Fibroblast of lung (primary cell): ENCODE data around the gene NOS1AP.

Source experiments
- EZH2 ChIP-seq: IDR thresholded peaks from 2 replicates; pipeline ENCODE4 v1.5.1; 2012; ENCODE audit warnings: low read length, control low read depth, mild to moderate bottlenecking; ENCODE audit errors: missing control alignments
- TF ChIP-seq, protein P1 (sequence below), 2 donors: IDR thresholded peaks in 1 of 2; conservative IDR thresholded peaks in 1 of 2; 1 replicate in 1 of 2; 2 replicates in 1 of 2; pipeline ENCODE4 v1.5.1; 2011 to 2012; ENCODE audit warnings: low read length in 2 of 2, control low read depth in 1 of 2, inconsistent platforms in 1 of 2, low read depth in 1 of 2, mild to moderate bottlenecking in 1 of 2

DNA sequence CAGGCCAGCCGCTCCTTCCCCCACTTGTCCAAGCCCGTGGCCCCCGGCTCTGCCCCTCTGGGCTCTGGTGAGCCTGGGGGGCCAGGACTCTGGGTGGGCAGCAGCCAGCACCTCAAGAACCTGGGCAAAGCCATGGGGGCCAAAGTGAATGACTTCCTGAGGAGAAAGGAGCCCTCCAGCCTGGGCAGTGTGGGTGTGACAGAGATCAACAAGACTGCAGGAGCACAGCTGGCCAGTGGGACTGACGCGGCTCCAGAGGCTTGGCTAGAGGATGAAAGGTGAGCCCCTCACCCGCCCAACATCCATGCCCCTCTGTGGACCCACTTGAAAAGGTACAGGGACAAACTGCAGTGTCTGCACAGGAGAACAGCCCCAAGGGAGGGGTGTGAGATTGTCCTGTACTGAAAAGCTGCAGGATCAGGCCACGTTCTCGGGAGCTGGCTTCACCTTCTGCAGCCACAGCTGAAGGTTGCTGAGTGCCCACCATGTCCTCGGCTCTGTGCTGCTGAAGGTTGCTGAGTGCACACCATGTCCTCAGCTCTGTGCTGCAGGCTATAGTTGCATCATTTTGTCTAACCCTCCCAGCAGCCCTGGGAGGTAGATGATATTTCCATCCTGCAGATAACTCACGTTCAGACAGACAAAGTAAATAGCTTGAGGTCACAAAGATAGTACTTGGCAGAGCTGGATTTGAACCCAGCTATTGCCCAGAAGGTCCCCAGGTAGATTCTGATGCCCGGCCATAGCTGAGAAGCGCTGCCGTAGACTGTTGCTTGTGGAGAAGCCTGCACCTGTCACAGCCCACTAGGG is 312.7 kb downstream of the NOS1AP start:
- TF ChIP-seq EZH2 = no peak
- TF ChIP-seq, protein P1, sequence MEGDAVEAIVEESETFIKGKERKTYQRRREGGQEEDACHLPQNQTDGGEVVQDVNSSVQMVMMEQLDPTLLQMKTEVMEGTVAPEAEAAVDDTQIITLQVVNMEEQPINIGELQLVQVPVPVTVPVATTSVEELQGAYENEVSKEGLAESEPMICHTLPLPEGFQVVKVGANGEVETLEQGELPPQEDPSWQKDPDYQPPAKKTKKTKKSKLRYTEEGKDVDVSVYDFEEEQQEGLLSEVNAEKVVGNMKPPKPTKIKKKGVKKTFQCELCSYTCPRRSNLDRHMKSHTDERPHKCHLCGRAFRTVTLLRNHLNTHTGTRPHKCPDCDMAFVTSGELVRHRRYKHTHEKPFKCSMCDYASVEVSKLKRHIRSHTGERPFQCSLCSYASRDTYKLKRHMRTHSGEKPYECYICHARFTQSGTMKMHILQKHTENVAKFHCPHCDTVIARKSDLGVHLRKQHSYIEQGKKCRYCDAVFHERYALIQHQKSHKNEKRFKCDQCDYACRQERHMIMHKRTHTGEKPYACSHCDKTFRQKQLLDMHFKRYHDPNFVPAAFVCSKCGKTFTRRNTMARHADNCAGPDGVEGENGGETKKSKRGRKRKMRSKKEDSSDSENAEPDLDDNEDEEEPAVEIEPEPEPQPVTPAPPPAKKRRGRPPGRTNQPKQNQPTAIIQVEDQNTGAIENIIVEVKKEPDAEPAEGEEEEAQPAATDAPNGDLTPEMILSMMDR (conservative IDR thresholded peaks at IDR 0.05 in 1 of 2, IDR thresholded peaks at IDR 0.05 in 1 of 2; ENCODE audit: low read depth in 1 of 2, low read length in 2 of 2) = no peak
